Measurements from ENCODE around the gene IFNA10.
"Not testable (repeated sequence)": the region's sequence is repeated elsewhere in the genome, so short reads cannot be mapped to it uniquely, and the experiment has no call there.

- TF ChIP-seq CTCF (optimal IDR thresholded peaks at IDR 0.05 in 1 of 3, IDR thresholded peaks at IDR 0.05 in 1 of 3, conservative IDR thresholded peaks at IDR 0.05 in 1 of 3; ENCODE audit: extremely low read depth in 1 of 3, insufficient read depth in 2 of 3, low read length in 3 of 3); EZH2 (IDR thresholded peaks at IDR 0.05; ENCODE audit: low read length): not testable (repeated sequence)
Measured at GRCh38 chr9:21166560-21166959, 40.4 kb downstream of the IFNA10 start, which contains the start of gene IFNA21.

Measured in keratinocyte (primary cell).